ENCODE results near the gene CSMD2.

The CSMD2 gene

DNA sequence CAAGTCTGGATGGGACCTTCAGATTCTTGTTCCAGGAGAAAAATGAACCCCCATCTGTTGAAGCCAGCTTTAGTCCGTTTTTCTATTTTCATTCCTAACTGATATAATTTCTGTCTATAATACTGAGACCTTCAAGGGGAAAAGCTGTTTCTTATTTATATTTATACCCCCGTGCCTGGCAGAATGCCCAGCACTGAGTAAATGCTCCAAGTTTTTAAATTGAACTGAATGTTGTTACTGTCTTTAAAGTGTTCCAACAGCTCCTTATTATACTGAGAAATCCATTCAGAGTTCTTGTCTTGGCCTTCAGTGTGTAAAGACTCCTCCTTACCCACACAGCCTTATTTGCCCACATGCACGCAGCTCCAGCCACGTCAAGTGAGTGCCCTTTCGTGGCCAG, 479.8 kb downstream of the CSMD2 start:
- no peak for TF ChIP-seq EZH2phosphoT487 (conservative IDR thresholded peaks at IDR 0.05; ENCODE audit: low read length)
- TF ChIP-seq, protein P1, sequence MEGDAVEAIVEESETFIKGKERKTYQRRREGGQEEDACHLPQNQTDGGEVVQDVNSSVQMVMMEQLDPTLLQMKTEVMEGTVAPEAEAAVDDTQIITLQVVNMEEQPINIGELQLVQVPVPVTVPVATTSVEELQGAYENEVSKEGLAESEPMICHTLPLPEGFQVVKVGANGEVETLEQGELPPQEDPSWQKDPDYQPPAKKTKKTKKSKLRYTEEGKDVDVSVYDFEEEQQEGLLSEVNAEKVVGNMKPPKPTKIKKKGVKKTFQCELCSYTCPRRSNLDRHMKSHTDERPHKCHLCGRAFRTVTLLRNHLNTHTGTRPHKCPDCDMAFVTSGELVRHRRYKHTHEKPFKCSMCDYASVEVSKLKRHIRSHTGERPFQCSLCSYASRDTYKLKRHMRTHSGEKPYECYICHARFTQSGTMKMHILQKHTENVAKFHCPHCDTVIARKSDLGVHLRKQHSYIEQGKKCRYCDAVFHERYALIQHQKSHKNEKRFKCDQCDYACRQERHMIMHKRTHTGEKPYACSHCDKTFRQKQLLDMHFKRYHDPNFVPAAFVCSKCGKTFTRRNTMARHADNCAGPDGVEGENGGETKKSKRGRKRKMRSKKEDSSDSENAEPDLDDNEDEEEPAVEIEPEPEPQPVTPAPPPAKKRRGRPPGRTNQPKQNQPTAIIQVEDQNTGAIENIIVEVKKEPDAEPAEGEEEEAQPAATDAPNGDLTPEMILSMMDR (IDR thresholded peaks at IDR 0.05; ENCODE audit: insufficient read depth, low read length, poor library complexity, severe bottlenecking), result no peak
- no peaks in the 10 kb centered on the region for H3K27me3 ChIP-seq (ENCODE audit: low read length)
- no peak overlapping the region for H3K4me2 ChIP-seq (ENCODE audit: low read depth, low read length, poor library complexity, severe bottlenecking)

DNA sequence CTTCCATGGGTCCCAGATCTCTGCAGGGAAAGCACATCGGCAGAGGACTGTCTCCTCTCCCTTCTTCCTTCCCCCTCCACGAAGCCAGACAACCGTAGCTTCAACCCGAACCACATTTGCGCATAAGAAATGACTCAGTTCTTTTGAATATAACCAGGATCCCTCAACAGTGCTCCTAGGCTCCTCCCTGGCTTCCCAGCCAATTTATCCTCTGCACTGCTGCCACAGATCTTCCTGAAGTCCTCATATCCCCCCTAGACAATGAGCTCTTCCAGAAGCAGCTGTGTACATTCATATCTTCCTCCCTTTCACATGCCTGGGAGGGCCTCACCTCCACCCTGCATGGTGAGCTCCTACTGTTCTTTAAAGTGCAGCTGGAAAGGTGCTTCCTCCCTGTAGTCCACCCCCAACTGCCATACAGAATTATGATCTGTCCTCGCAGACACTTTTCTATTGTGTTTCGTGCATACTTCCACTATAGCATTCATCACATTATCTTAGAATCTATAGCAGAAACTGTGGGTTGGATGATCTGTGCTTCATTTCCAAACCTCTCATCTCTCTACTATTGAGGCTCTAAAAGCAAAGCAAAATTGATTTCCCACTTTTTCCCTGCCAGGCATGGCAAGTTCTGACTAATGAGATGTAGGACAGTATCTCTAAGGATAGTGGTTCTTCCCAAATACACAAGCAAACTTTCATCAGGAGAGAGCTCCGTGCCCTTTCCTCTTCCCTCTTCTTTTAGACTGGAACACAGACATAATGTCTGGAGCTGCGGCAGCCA, 480.4 kb downstream of the CSMD2 start:
- Histone ChIP-seq H3K4me2 (ENCODE audit: low read depth, low read length, poor library complexity, severe bottlenecking) (no peak overlapping the region), H2AFZ (ENCODE audit: low read depth, low read length, severe bottlenecking) (no peak overlapping the region), H3K9me2 (replicated peaks; ENCODE audit: insufficient read depth, low read length) (no peaks in the 10 kb centered on the region; the same call in 1 of the 2 replicates)

More for the DNA sequence above, 479.8 kb downstream of the CSMD2 start:
- H4K20me1 ChIP-seq (ENCODE audit: low read depth, low read length), result no peaks in the 10 kb centered on the region
- H3K36me3 ChIP-seq (ENCODE audit: low read length), result no peaks in the 10 kb centered on the region
- H3K9me2 ChIP-seq (replicated peaks; ENCODE audit: insufficient read depth, low read length), result no peaks in the 10 kb centered on the region; the same call in 1 of the 2 replicates
- H3K4me3 ChIP-seq (ENCODE audit: insufficient read depth, low read length, poor library complexity, severe bottlenecking), result no peak overlapping the region
- no peaks in the 10 kb centered on the region for H3K9me3 ChIP-seq (ENCODE audit: insufficient read depth, low read length)
- no peak overlapping the region for H2AFZ ChIP-seq (ENCODE audit: low read depth, low read length, severe bottlenecking)
- H3F3A ChIP-seq (ENCODE audit: insufficient read depth), result no peaks in the 10 kb centered on the region
- H3K27ac ChIP-seq (ENCODE audit: low read depth, low read length), result no peak overlapping the region
- no peak overlapping the region for H3K9ac ChIP-seq (ENCODE audit: low read length)
- no peaks in the 10 kb centered on the region for H3K79me2 ChIP-seq (ENCODE audit: insufficient read depth, low read length)

DNA sequence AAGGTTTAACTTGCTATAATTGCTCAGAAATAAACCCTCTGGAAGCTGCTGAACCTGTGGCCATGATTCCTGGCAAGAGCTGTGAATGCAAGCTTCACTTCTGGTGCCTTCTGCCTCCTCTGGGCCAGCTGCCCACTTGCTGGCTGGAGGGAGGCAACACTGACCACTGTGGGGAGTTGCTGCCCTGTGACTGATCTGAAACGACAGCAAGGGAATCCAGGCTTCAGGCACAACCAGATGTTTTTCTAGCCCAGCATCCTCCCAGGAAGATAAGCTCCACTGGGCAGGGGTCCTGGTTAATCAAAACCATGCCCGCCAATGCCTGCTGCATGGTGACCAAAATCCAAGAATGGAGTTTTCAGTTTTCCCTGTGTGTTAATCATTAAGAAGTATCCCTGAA, 481.1 kb downstream of the CSMD2 start:
- Histone ChIP-seq H3K9me3 (ENCODE audit: insufficient read depth, low read length) (no peaks in the 10 kb centered on the region), H3K27ac (ENCODE audit: low read depth, low read length) (no peak overlapping the region), H2AFZ (ENCODE audit: low read depth, low read length, severe bottlenecking) (no peak overlapping the region), H3F3A (ENCODE audit: insufficient read depth) (no peaks in the 10 kb centered on the region), H3K9me2 (replicated peaks; ENCODE audit: insufficient read depth, low read length) (no peaks in the 10 kb centered on the region; the same call in 1 of the 2 replicates), H4K20me1 (ENCODE audit: low read depth, low read length) (no peaks in the 10 kb centered on the region), H3K36me3 (ENCODE audit: low read length) (no peaks in the 10 kb centered on the region), H3K27me3 (ENCODE audit: low read length) (no peaks in the 10 kb centered on the region), H3K79me2 (ENCODE audit: insufficient read depth, low read length) (no peaks in the 10 kb centered on the region), H3K4me3 (ENCODE audit: insufficient read depth, low read length, poor library complexity, severe bottlenecking) (no peak overlapping the region), H3K9ac (ENCODE audit: low read length) (no peak overlapping the region), H3K4me2 (ENCODE audit: low read depth, low read length, poor library complexity, severe bottlenecking) (no peak overlapping the region)
- TF ChIP-seq, protein P1 (IDR thresholded peaks at IDR 0.05; ENCODE audit: insufficient read depth, low read length, poor library complexity, severe bottlenecking), result no peak
- no peak for TF ChIP-seq EZH2phosphoT487 (conservative IDR thresholded peaks at IDR 0.05; ENCODE audit: low read length)

More for the DNA sequence above, 480.4 kb downstream of the CSMD2 start:
- TF ChIP-seq EZH2phosphoT487 (conservative IDR thresholded peaks at IDR 0.05; ENCODE audit: low read length), result no peak
- TF ChIP-seq, protein P1 (IDR thresholded peaks at IDR 0.05; ENCODE audit: insufficient read depth, low read length, poor library complexity, severe bottlenecking), result no peak
- no peaks in the 10 kb centered on the region for H3F3A ChIP-seq (ENCODE audit: insufficient read depth)
- no peak overlapping the region for H3K4me3 ChIP-seq (ENCODE audit: insufficient read depth, low read length, poor library complexity, severe bottlenecking)
- no peak overlapping the region for H3K27ac ChIP-seq (ENCODE audit: low read depth, low read length)
- no peaks in the 10 kb centered on the region for H3K79me2 ChIP-seq (ENCODE audit: insufficient read depth, low read length)
- no peaks in the 10 kb centered on the region for H3K27me3 ChIP-seq (ENCODE audit: low read length)
- H3K9me3 ChIP-seq (ENCODE audit: insufficient read depth, low read length), result no peaks in the 10 kb centered on the region
- H4K20me1 ChIP-seq (ENCODE audit: low read depth, low read length), result no peaks in the 10 kb centered on the region
- H3K9ac ChIP-seq (ENCODE audit: low read length), result no peak overlapping the region
- no peaks in the 10 kb centered on the region for H3K36me3 ChIP-seq (ENCODE audit: low read length)
